ENCODE results near the gene GPN2. TPM values are rescaled to one million over a fixed set of nuclear protein-coding genes. Genes with fewer than 3 reads are reported as not detected.
"Not testable (repeated sequence)": the region's sequence is repeated elsewhere in the genome, so short reads cannot be mapped to it uniquely, and the experiment has no call there.

Gene GPN2
- total and polyA plus RNA-seq, 7 experiments from 2014 or later: 9.1 to 50.6 (median 31.8) TPM

DNA sequence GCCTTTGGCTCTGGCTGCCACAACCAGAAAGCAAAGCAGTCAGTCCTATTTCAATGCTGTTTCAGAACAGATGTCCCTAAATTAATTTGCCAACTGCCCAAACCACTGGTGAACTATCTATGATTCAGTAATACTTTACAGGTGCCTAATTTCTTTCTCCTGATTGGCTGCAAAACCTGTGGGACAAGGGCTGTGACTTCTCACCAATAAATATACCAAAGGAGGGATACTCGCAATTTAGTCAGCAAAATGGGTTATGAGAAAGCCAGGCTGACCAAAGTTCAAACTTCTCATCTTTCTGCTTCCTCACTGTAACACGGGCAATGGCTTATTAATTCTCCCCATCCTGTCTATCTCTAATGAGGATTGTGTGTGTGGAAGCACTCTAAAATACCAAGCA lies 12.8 kb downstream of the GPN2 start:
- no peak overlapping the region for H3K27ac ChIP-seq (ENCODE audit: low read depth, low read length)
- ChIA-PET POLR2A (interaction anchor here (1.2 kb wide), 1 partner anchor 12 kb away, joined by 4 read pairs; no protein-coding TSS in a partner anchor), CTCF (interaction anchor here (1.2 to 2.5 kb wide), 4 partner anchors 18 to 275 kb away, joined by 3 to 8 read pairs (median 6); no protein-coding TSS in a partner anchor)
- no peak overlapping the region for H3K27ac Mint-ChIP-seq
- DNase-seq: no peak
- H3K27me3 ChIP-seq (ENCODE audit: control insufficient read depth in 2 of 2, insufficient read depth in 2 of 2, low read length in 2 of 2): no peaks in the 10 kb centered on the region
- H3K4me3 ChIP-seq (ENCODE audit: low read length): no peak overlapping the region
- H3K36me3 Mint-ChIP-seq: peaks cover 0 to 15% (median 0%) of the 10 kb centered on the region in 5 donors
- intact Hi-C loops (cut with micrococcal nuclease): loop anchor here (5.0 kb wide), 2 partner anchors 90 to 375 kb away; partner anchors contain the start of gene PIGV (in 1 of the 2)
- H3K9me3 Mint-ChIP-seq: no peaks in the 10 kb centered on the region
- no peaks in the 10 kb centered on the region for H3K9me3 ChIP-seq (ENCODE audit: control insufficient read depth in 2 of 3, low read length in 3 of 3)
- no peaks in the 10 kb centered on the region for H3K4me1 ChIP-seq (ENCODE audit: control insufficient read depth in 2 of 2, insufficient read depth in 2 of 2, low read length in 2 of 2)
- H3K4me1 Mint-ChIP-seq: peaks cover 0 to 3% (median 0%) of the 10 kb centered on the region in 7 donors
- no peak overlapping the region for H3K4me3 Mint-ChIP-seq
- peaks cover 6 to 45% (median 7%) of the 10 kb centered on the region in 3 experiments for H3K36me3 ChIP-seq (ENCODE audit: control insufficient read depth in 2 of 3, insufficient read depth in 3 of 3, low read length in 3 of 3)
- no peak for ATAC-seq
- no peaks in the 10 kb centered on the region for H3K27me3 Mint-ChIP-seq

DNA sequence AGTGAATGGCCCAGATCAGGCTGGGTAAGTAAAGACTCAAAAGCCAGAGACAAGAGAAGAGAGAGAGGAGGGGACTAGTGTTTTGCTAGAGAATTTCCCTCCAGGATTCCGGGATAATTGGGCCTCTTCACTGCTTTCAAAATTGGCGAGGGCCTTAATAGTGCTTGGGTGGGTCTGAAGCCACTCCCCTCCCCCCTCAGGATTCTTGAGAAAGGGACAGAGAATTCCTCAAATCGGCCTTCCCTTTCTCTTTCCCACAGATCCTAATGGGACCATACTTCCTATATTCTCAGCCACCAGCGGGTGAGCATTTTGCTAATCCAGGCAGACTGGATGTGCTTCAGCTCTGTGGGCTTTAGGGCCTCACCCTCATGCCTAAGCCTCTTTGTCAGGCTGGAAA lies 15.2 kb downstream of the GPN2 start:
- Histone ChIP-seq H3K27me3 (ENCODE audit: control insufficient read depth in 2 of 2, insufficient read depth in 2 of 2, low read length in 2 of 2) (no peaks in the 10 kb centered on the region), H3K27ac (ENCODE audit: low read depth, low read length) (no peak overlapping the region), H3K36me3 (ENCODE audit: control insufficient read depth in 2 of 3, insufficient read depth in 3 of 3, low read length in 3 of 3) (peaks cover 0 to 22% (median 7%) of the 10 kb centered on the region in 3 experiments), H3K4me1 (ENCODE audit: control insufficient read depth in 2 of 2, insufficient read depth in 2 of 2, low read length in 2 of 2) (no peaks in the 10 kb centered on the region), H3K4me3 (ENCODE audit: low read length) (no peak overlapping the region), H3K9me3 (ENCODE audit: control insufficient read depth in 2 of 3, low read length in 3 of 3) (no peaks in the 10 kb centered on the region)
- peaks cover 0 to 8% (median 0%) of the 10 kb centered on the region in 5 donors for H3K36me3 Mint-ChIP-seq
- intact Hi-C loops (cut with micrococcal nuclease): loop anchor here (5.0 kb wide), 2 partner anchors 88 to 373 kb away; partner anchors contain the start of gene PIGV (in 1 of the 2)
- DNase-seq: no peak
- H3K27me3 Mint-ChIP-seq: no peaks in the 10 kb centered on the region
- H3K27ac Mint-ChIP-seq: no peak overlapping the region
- no peak overlapping the region for H3K4me3 Mint-ChIP-seq
- peaks cover 0 to 3% (median 0%) of the 10 kb centered on the region in 7 donors for H3K4me1 Mint-ChIP-seq
- ChIA-PET CTCF (no interaction called here), POLR2A (interaction anchor here (2.0 kb wide), 1 partner anchor 15 kb away, joined by 6 read pairs; the partner anchor contains the start of gene GPN2)
- ATAC-seq: no peak
- no peaks in the 10 kb centered on the region for H3K9me3 Mint-ChIP-seq

DNA sequence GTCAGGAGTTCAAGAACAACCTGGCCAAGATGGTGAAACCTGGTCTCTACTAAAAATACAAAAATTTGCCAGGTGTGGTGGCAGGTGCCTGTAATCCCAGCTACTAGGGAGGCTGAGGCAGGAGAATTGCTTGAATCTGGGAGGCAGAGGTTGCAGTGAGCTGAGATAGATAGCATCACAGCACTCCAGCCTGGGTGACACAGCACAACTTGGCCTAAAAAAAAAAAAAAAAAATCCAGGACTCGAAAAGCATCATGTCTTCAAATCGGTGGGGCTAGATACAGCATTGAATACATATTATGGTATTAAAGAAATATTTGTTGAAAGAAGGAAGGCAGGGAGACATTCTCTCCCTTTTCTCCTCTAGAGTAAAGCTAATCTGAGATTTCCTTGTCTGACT lies 17.0 kb downstream of the GPN2 start:
- not testable (repeated sequence) for H3K36me3 ChIP-seq (ENCODE audit: control insufficient read depth in 2 of 3, insufficient read depth in 3 of 3, low read length in 3 of 3)
- peak overlapping the region in 1 of 9 donors; percentile 25 for H3K27ac Mint-ChIP-seq
- CTCF ChIA-PET: interaction anchor here (0.6 to 1.3 kb wide), 2 partner anchors 17 to 39 kb away, joined by 3 to 5 read pairs; no protein-coding TSS in a partner anchor

DNA sequence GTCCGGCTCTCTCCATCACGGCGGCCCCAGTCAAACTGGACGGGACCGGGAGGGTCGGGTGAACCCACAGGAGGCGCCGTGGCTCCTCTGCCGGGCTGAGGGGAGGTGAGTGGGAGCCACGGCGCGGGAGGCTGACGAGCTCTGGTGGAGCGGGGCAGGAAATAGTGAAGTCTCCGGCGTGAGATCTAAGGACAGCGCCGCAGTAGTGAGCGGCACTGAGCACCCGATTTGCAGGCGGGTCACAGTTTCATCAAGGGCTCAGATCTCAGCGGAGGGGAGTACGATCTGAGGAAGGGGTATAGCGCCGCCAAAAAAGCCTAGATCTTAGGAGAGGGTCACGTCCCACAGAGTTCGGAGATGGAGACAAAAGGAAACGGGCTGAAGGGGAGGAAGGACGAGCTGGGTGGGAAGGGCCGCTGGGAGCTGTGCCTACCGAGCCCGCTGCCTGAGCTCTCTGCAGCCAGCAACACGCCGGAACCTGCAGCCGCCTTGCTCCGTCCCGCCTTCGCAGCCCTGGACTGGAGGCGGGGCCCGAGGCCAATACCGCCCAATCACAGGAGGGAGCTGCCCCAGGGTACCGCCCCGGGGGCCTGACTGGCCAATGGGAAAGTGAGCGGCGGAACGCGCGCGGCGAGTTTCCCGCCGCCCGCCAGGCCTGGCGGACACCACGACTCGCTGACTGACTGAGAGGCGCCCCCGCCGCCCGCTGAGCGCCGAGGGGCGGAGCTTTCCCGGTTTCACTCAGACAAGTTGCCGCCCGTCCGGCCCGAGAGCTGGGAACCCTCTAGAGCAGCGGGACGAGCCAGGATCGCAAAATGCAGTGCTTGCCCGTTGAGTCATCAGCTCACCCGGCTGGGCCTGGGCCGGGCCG lies 25.2 kb downstream of the GPN2 start:
- Mint-ChIP-seq H3K27ac (peak overlapping the region; percentile 65 to 96 (median 93)), H3K36me3 (no peaks in the 10 kb centered on the region), H3K4me1 (peaks cover 10 to 33% (median 24%) of the 10 kb centered on the region in 7 donors), H3K9me3 (no peaks in the 10 kb centered on the region), H3K4me3 (peak overlapping the region; percentile 86 to 100 (median 96)), H3K27me3 (no peaks in the 10 kb centered on the region)
- ChIA-PET POLR2A (interaction anchor here (0.8 to 2.6 kb wide), 19 partner anchors 10 to 433 kb away, joined by 3 to 15 read pairs (median 4); partner anchors contain the start of genes DHDDS, GPATCH3, GPN2 and NUDC), CTCF (interaction anchor here (0.7 to 3.2 kb wide), 5 partner anchors 14 to 263 kb away, joined by 3 to 10 read pairs (median 4); no protein-coding TSS in a partner anchor)
- peaks cover 5 to 10% of the 10 kb centered on the region in 2 donors for H3K4me1 ChIP-seq (ENCODE audit: control insufficient read depth in 2 of 2, insufficient read depth in 2 of 2, low read length in 2 of 2)
- intact Hi-C loops (cut with micrococcal nuclease): loop anchor here (1.0 to 5.0 kb wide), 10 partner anchors 12 to 290 kb away; partner anchors contain the start of genes GPN2 (in 2 of the 2), NUDC (in 2 of the 2), ARID1A (in 1 of the 2) and SLC9A1 (in 1 of the 2)
- ATAC-seq (peak; percentile 98), DNase-seq (peak; percentile 88 to 96 (median 91))
- H3K4me3 ChIP-seq (ENCODE audit: low read length): peak overlapping the region; percentile 97
- H3K27ac ChIP-seq (ENCODE audit: low read depth, low read length): peak overlapping the region; percentile 78
- H3K27me3 ChIP-seq (ENCODE audit: control insufficient read depth in 2 of 2, insufficient read depth in 2 of 2, low read length in 2 of 2): no peaks in the 10 kb centered on the region
- peaks cover 0 to 5% (median 0%) of the 10 kb centered on the region in 3 experiments for H3K36me3 ChIP-seq (ENCODE audit: control insufficient read depth in 2 of 3, insufficient read depth in 3 of 3, low read length in 3 of 3)
- no peaks in the 10 kb centered on the region for H3K9me3 ChIP-seq (ENCODE audit: control insufficient read depth in 2 of 3, low read length in 3 of 3)

More for the DNA sequence above, 17.0 kb downstream of the GPN2 start:
- DNase-seq; H3K4me1 Mint-ChIP-seq; ATAC-seq; H3K36me3 Mint-ChIP-seq; H3K4me3 Mint-ChIP-seq; H3K27me3 Mint-ChIP-seq; H3K27me3 ChIP-seq (ENCODE audit: control insufficient read depth in 2 of 2, insufficient read depth in 2 of 2, low read length in 2 of 2); H3K9me3 ChIP-seq (ENCODE audit: control insufficient read depth in 2 of 3, low read length in 3 of 3); intact Hi-C loops (cut with micrococcal nuclease); H3K4me1 ChIP-seq (ENCODE audit: control insufficient read depth in 2 of 2, insufficient read depth in 2 of 2, low read length in 2 of 2); H3K4me3 ChIP-seq (ENCODE audit: low read length); H3K9me3 Mint-ChIP-seq; H3K27ac ChIP-seq (ENCODE audit: low read depth, low read length): not testable (repeated sequence)
- POLR2A ChIA-PET: interaction anchor here (0.6 kb wide), 2 partner anchors 15 to 1646 kb away, joined by 3 read pairs; no protein-coding TSS in a partner anchor

DNA sequence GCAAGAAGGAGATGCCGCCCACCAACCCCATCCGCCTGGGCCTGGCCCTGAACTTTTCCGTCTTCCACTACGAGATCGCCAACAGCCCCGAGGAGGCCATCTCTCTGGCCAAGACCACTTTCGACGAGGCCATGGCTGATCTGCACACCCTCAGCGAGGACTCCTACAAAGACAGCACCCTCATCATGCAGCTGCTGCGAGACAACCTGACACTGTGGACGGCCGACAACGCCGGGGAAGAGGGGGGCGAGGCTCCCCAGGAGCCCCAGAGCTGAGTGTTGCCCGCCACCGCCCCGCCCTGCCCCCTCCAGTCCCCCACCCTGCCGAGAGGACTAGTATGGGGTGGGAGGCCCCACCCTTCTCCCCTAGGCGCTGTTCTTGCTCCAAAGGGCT lies 26.4 kb downstream of the GPN2 start:
- H3K4me3 ChIP-seq (ENCODE audit: low read length): no peak overlapping the region
- ATAC-seq: no peak
- peaks cover 0 to 5% (median 0%) of the 10 kb centered on the region in 3 experiments for H3K36me3 ChIP-seq (ENCODE audit: control insufficient read depth in 2 of 3, insufficient read depth in 3 of 3, low read length in 3 of 3)
- Mint-ChIP-seq H3K27me3 (no peaks in the 10 kb centered on the region), H3K4me1 (peaks cover 10 to 33% (median 24%) of the 10 kb centered on the region in 7 donors), H3K27ac (peak overlapping the region in 4 of 9 donors; percentile 41 to 90 (median 62)), H3K4me3 (peak overlapping the region in 9 of 10 donors; percentile 74 to 100 (median 95)), H3K36me3 (no peaks in the 10 kb centered on the region), H3K9me3 (no peaks in the 10 kb centered on the region)
- POLR2A ChIA-PET: interaction anchor here (1.1 to 2.6 kb wide), 2 partner anchors 30 to 33 kb away, joined by 3 to 15 read pairs; no protein-coding TSS in a partner anchor
- DNase-seq: no peak
- H3K27me3 ChIP-seq (ENCODE audit: control insufficient read depth in 2 of 2, insufficient read depth in 2 of 2, low read length in 2 of 2): no peaks in the 10 kb centered on the region
- CTCF ChIA-PET: interaction anchor here (1.7 to 3.2 kb wide), 2 partner anchors 13 to 15 kb away, joined by 4 to 10 read pairs; no protein-coding TSS in a partner anchor
- peak overlapping the region; percentile 78 for H3K27ac ChIP-seq (ENCODE audit: low read depth, low read length)
- peaks cover 5 to 10% of the 10 kb centered on the region in 2 donors for H3K4me1 ChIP-seq (ENCODE audit: control insufficient read depth in 2 of 2, insufficient read depth in 2 of 2, low read length in 2 of 2)
- no peaks in the 10 kb centered on the region for H3K9me3 ChIP-seq (ENCODE audit: control insufficient read depth in 2 of 3, low read length in 3 of 3)
- intact Hi-C loops (cut with micrococcal nuclease): loop anchor here (2.0 to 5.0 kb wide), 2 partner anchors 75 to 166 kb away; partner anchors contain the start of gene ARID1A (in 1 of the 2)

All from naive thymus-derived CD4-positive, alpha-beta T cell (primary cell).